Measurements from ENCODE around the gene RASSF1. TPM values are rescaled to one million over a fixed set of nuclear protein-coding genes. Genes with fewer than 3 reads are reported as not detected.

Gene RASSF1
- total RNA-seq, 1 donor from 2014 or later, result 19.9 TPM

DNA sequence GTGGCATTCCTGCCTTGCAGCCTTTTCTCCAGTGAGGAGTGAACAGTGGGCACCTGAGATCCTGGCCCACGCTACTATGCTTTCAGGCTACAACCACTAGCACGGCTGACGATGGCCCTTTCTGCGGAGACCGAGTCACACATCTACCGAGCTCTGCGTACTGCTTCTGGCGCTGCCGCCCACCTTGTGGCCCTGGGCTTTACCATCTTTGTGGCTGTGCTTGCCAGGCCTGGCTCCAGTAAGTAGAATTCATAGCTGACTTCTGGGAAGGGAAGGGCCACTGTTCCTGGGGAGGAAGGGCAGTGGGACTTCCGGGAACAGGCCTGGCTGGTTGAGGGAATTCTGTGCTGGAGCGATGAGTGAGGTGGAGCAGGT is 10.7 kb upstream of the RASSF1 start:
- Histone ChIP-seq H3K36me3 (ENCODE audit: control insufficient read depth, insufficient read depth, low read length) (peaks cover 1% of the 10 kb centered on the region), H3K4me3 (ENCODE audit: low read depth, low read length) (peak overlapping the region; percentile 78), H3K27me3 (ENCODE audit: control insufficient read depth, insufficient read depth, low read length) (no peaks in the 10 kb centered on the region)
- no peak for DNase-seq (ENCODE audit: low read depth)
- TF ChIP-seq, protein P1, sequence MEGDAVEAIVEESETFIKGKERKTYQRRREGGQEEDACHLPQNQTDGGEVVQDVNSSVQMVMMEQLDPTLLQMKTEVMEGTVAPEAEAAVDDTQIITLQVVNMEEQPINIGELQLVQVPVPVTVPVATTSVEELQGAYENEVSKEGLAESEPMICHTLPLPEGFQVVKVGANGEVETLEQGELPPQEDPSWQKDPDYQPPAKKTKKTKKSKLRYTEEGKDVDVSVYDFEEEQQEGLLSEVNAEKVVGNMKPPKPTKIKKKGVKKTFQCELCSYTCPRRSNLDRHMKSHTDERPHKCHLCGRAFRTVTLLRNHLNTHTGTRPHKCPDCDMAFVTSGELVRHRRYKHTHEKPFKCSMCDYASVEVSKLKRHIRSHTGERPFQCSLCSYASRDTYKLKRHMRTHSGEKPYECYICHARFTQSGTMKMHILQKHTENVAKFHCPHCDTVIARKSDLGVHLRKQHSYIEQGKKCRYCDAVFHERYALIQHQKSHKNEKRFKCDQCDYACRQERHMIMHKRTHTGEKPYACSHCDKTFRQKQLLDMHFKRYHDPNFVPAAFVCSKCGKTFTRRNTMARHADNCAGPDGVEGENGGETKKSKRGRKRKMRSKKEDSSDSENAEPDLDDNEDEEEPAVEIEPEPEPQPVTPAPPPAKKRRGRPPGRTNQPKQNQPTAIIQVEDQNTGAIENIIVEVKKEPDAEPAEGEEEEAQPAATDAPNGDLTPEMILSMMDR (IDR thresholded peaks at IDR 0.05; ENCODE audit: insufficient read depth, low read length, poor library complexity, severe bottlenecking), result no peak

DNA sequence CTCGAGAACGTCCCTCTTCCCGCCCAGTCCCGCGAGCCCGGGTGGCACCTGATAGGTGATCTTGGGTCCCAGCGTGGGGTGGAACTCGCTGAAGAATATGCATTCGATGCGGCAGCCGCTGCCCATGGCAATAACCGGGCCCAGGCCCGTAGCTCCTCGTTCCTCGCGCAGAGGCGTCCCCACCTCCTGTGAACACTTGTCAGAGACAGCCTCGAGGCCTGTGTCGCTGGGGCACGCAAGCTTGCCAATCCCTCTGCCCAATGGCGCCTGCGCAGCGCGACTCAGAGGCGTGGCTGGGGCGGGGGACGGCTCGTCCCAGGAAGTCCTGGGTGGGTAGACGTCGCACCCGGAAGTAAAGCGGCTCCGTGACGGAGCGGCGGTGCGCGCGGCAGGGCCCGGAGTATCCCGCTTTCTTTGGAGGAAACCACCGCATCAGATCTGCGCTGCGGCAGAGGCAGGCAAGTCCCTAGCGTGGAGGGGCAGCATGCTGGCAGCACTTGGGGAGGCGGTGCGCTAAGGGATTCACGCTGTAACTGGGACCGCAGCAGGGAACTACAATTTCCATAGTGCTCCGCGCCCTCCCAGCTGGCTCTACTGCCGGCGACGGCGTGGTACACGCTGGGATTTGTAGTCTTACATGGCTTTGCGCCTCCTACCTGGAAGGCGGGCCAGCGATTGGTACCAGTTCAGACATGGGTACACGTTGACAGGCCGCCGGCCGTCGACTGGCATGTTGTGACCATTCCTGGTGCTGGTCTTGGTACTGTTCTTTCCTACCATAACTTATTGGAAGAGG is 10.1 kb upstream of the RASSF1 start, which contains the start of the genes CYB561D2 and NPRL2:
CYB561D2 (plus strand) TSS at position 336 of the 796 bp plus-strand sequence. CDS start 572 bp downstream, outside the sequence.
NPRL2 (minus strand) TSS at position 249 of the 796 bp plus-strand sequence; CDS start at position 126, 123 bp downstream.
- peak; percentile 75 for DNase-seq (ENCODE audit: low read depth)
- TF ChIP-seq, protein P1 (IDR thresholded peaks at IDR 0.05; ENCODE audit: insufficient read depth, low read length, poor library complexity, severe bottlenecking), result no peak
- Histone ChIP-seq H3K36me3 (ENCODE audit: control insufficient read depth, insufficient read depth, low read length) (peaks cover 1% of the 10 kb centered on the region), H3K27me3 (ENCODE audit: control insufficient read depth, insufficient read depth, low read length) (no peaks in the 10 kb centered on the region), H3K4me3 (ENCODE audit: low read depth, low read length) (peak within 1 kb of the TSS; percentile 78)

DNA sequence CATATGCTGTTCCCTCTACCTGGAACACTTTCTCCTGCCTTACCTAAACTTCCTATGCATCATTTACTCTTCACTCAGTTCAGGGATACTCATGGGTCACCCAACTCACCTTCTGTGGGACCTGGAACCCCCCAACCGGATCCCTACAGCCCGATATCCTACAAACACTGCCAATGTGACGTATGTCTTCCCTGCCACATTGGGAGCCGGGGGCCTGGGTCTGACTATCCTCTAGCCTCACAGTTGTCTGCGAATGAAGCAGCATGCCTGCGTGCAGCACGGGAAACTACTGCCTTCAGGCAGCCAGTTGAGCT is 9.5 kb upstream of the RASSF1 start:
- no peaks in the 10 kb centered on the region for H3K27me3 ChIP-seq (ENCODE audit: control insufficient read depth, insufficient read depth, low read length)
- DNase-seq (ENCODE audit: low read depth), result no peak
- TF ChIP-seq, protein P1 (IDR thresholded peaks at IDR 0.05; ENCODE audit: insufficient read depth, low read length, poor library complexity, severe bottlenecking), result no peak
- H3K4me3 ChIP-seq (ENCODE audit: low read depth, low read length), result peak overlapping the region; percentile 78
- peaks cover 1% of the 10 kb centered on the region for H3K36me3 ChIP-seq (ENCODE audit: control insufficient read depth, insufficient read depth, low read length)

DNA sequence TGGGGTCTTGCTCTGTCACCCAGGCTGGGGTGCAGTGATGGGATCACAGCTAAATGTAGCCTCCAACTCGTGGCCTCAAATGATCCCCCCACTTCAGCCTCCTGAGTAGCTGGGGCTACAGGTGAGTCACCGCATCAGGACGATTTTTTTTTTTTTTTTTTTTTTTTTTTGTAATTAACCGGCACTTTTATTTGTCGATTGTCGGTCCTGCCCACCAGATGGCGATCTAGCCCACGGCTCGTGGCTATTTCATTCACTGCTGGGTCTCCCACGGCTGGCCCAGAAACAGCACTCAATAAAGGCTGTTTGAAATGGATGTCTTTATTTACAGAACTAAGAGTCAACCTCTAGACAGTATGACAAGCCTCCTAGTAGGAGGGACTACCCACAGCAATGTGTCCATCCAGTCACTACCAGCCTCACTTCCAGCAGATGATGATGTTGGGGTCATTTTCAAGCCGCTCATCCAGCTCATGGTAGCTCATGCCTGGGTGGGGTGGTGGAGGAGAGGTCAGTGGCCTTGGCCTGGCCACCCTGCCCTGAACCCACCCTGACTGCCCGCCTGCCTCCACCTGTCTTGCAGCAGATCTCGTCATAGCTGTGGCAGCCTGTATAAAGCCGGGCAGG is 6.7 kb upstream of the RASSF1 start:
- Histone ChIP-seq H3K36me3 (ENCODE audit: control insufficient read depth, insufficient read depth, low read length) (peaks cover 1% of the 10 kb centered on the region), H3K27me3 (ENCODE audit: control insufficient read depth, insufficient read depth, low read length) (no peaks in the 10 kb centered on the region), H3K4me3 (ENCODE audit: low read depth, low read length) (no peak overlapping the region)
- DNase-seq (ENCODE audit: low read depth), result no peak
- TF ChIP-seq, protein P1 (IDR thresholded peaks at IDR 0.05; ENCODE audit: insufficient read depth, low read length, poor library complexity, severe bottlenecking), result peak; percentile 52

DNA sequence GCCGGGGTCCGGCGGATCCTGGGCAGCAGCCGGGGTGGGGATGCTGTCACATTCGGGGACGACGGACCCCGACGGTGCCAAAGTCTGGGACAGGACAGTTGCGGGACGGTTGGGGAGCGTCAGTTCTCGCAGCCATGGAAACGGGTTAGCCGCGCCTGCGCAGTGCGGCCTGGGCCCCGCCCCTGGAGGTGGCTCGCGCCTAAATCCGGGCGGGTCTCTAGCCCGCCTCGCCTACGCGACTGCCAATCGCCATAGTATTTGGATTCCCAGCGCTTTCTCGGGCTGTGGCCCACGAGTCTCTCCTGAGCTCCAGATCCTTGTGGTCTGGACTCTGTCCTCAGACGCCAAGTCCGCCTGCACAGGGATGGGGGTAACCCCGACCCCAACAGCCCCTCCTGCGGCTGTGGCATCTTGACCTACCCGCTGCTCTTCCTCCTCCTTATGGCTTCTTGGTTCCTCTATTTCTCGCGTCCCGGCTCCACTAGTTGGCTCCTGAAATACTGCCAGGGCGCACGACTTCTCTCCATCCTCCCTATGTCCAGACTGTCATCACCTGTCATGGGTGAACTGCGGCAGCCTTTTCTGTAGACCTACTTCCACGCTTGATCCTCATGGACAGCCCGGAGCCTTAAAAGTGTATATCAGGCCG is 5.1 kb upstream of the RASSF1 start, which contains the start of gene ZMYND10:
ZMYND10 (minus strand) TSS at position 147 of the 649 bp plus-strand sequence. CDS start 153 bp downstream, outside the sequence.
- peaks cover 1% of the 10 kb centered on the region for H3K36me3 ChIP-seq (ENCODE audit: control insufficient read depth, insufficient read depth, low read length)
- peak within 1 kb of the TSS; percentile 41 for H3K4me3 ChIP-seq (ENCODE audit: low read depth, low read length)
- TF ChIP-seq, protein P1 (IDR thresholded peaks at IDR 0.05; ENCODE audit: insufficient read depth, low read length, poor library complexity, severe bottlenecking), result no peak
- peaks cover 3% of the 10 kb centered on the region for H3K27me3 ChIP-seq (ENCODE audit: control insufficient read depth, insufficient read depth, low read length)
- DNase-seq (ENCODE audit: low read depth), result no peak
